IPS-18a (cell line): ENCODE results near the gene FJX1.
A peak's percentile ranks its signal among the peaks of the same experiment; 100 is the strongest.

Experiments
- H3K27ac ChIP-seq: one replicate; pipeline ENCODE4 v1.5.1; 2013; ENCODE audit warnings: low read length
- H3K27me3 ChIP-seq: one replicate; pipeline ENCODE4 v1.6.1; 2013; ENCODE audit warnings: mild to moderate bottlenecking, low read length; ENCODE audit not compliant: control insufficient read depth, insufficient read depth
- H3K36me3 ChIP-seq: one replicate; pipeline ENCODE4 v1.6.1; 2013; ENCODE audit warnings: low read depth, low read length; ENCODE audit not compliant: control insufficient read depth
- H3K4me1 ChIP-seq: one replicate; pipeline ENCODE4 v1.6.1; 2013; ENCODE audit warnings: low read depth, low read length; ENCODE audit not compliant: control insufficient read depth
- H3K4me3 ChIP-seq: one replicate; pipeline ENCODE4 v1.5.1; 2013; ENCODE audit warnings: low read length
- H3K9ac ChIP-seq: one replicate; pipeline ENCODE4 v1.6.1; 2013; ENCODE audit warnings: mild to moderate bottlenecking, low read length, moderate library complexity
- H3K9me3 ChIP-seq: one replicate; pipeline ENCODE4 v1.6.1; 2013; ENCODE audit warnings: low read depth, low read length; ENCODE audit not compliant: control insufficient read depth

Gene FJX1

GRCh38 chr11:35609656-35610055, 8.6 kb upstream of the FJX1 start:
- H3K4me3 ChIP-seq: no peak overlapping the region
- H3K4me1 ChIP-seq: peaks cover 10% of the 10 kb centered on the region
- no peaks in the 10 kb centered on the region for H3K9me3 ChIP-seq
- H3K27me3 ChIP-seq: no peaks in the 10 kb centered on the region
- no peaks in the 10 kb centered on the region for H3K36me3 ChIP-seq
- no peak overlapping the region for H3K9ac ChIP-seq
- H3K27ac ChIP-seq: no peak overlapping the region

- no peak overlapping the region for H3K9ac ChIP-seq
- H3K9me3 ChIP-seq: no peaks in the 10 kb centered on the region
- H3K4me3 ChIP-seq: no peak overlapping the region
- no peaks in the 10 kb centered on the region for H3K36me3 ChIP-seq
- H3K27ac ChIP-seq: no peak overlapping the region
- peaks cover 18% of the 10 kb centered on the region for H3K4me1 ChIP-seq
- H3K27me3 ChIP-seq: no peaks in the 10 kb centered on the region
These were observed 7.6 kb upstream of the FJX1 start for GRCh38 chr11:35610631-35611030.

- no peak overlapping the region for H3K27ac ChIP-seq
- H3K4me1 ChIP-seq: peaks cover 26% of the 10 kb centered on the region
- H3K36me3 ChIP-seq: no peaks in the 10 kb centered on the region
- no peaks in the 10 kb centered on the region for H3K9me3 ChIP-seq
- H3K9ac ChIP-seq: no peak overlapping the region
- H3K4me3 ChIP-seq: no peak overlapping the region
- peaks cover 3% of the 10 kb centered on the region for H3K27me3 ChIP-seq
These were observed 6.5 kb upstream of the FJX1 start for GRCh38 chr11:35611741-35612140.

- Histone ChIP-seq H3K9ac (no peak overlapping the region), H3K27me3 (peaks cover 22% of the 10 kb centered on the region), H3K36me3 (no peaks in the 10 kb centered on the region), H3K4me3 (no peak overlapping the region), H3K4me1 (peaks cover 26% of the 10 kb centered on the region), H3K27ac (no peak overlapping the region), H3K9me3 (no peaks in the 10 kb centered on the region)
These were observed 3.2 kb upstream of the FJX1 start for GRCh38 chr11:35614939-35615569.

- Histone ChIP-seq H3K9me3 (no peaks in the 10 kb centered on the region), H3K4me1 (peaks cover 35% of the 10 kb centered on the region), H3K9ac (no peak overlapping the region), H3K27ac (no peak overlapping the region), H3K4me3 (no peak overlapping the region), H3K36me3 (no peaks in the 10 kb centered on the region), H3K27me3 (peaks cover 27% of the 10 kb centered on the region)
These were observed 2.0 kb upstream of the FJX1 start for GRCh38 chr11:35615921-35616900.

GRCh38 chr11:35617316-35617686, 959 bp upstream of the FJX1 start:
- Histone ChIP-seq H3K9ac (no peak overlapping the region), H3K27me3 (peaks cover 27% of the 10 kb centered on the region), H3K4me1 (peaks cover 46% of the 10 kb centered on the region), H3K4me3 (peak overlapping the region; percentile 59), H3K36me3 (no peaks in the 10 kb centered on the region), H3K27ac (no peak overlapping the region), H3K9me3 (no peaks in the 10 kb centered on the region)

- no peaks in the 10 kb centered on the region for H3K9me3 ChIP-seq
- peak overlapping the region; percentile 84 for H3K9ac ChIP-seq
- peak overlapping the region; percentile 87 for H3K4me3 ChIP-seq
- peaks cover 48% of the 10 kb centered on the region for H3K4me1 ChIP-seq
- H3K27ac ChIP-seq: no peak overlapping the region
- H3K36me3 ChIP-seq: no peaks in the 10 kb centered on the region
- H3K27me3 ChIP-seq: peaks cover 27% of the 10 kb centered on the region
These were observed 346 bp downstream of the FJX1 start for GRCh38 chr11:35618497-35619115.

GRCh38 chr11:35619116-35619854, 1.0 kb downstream of the FJX1 start:
- H3K4me3 ChIP-seq: peak overlapping the region; percentile 87
- H3K27ac ChIP-seq: no peak overlapping the region
- no peaks in the 10 kb centered on the region for H3K36me3 ChIP-seq
- peak overlapping the region; percentile 84 for H3K9ac ChIP-seq
- peaks cover 27% of the 10 kb centered on the region for H3K27me3 ChIP-seq
- H3K4me1 ChIP-seq: peaks cover 48% of the 10 kb centered on the region
- H3K9me3 ChIP-seq: no peaks in the 10 kb centered on the region

GRCh38 chr11:35619855-35620640, 1.8 kb downstream of the FJX1 start:
- no peaks in the 10 kb centered on the region for H3K36me3 ChIP-seq
- H3K4me1 ChIP-seq: peaks cover 45% of the 10 kb centered on the region
- peaks cover 27% of the 10 kb centered on the region for H3K27me3 ChIP-seq
- no peak overlapping the region for H3K27ac ChIP-seq
- H3K9me3 ChIP-seq: no peaks in the 10 kb centered on the region
- H3K9ac ChIP-seq: peak overlapping the region; percentile 84
- H3K4me3 ChIP-seq: peak overlapping the region; percentile 87

- H3K4me1 ChIP-seq: peaks cover 39% of the 10 kb centered on the region
- peaks cover 27% of the 10 kb centered on the region for H3K27me3 ChIP-seq
- no peak overlapping the region for H3K27ac ChIP-seq
- H3K36me3 ChIP-seq: no peaks in the 10 kb centered on the region
- H3K9me3 ChIP-seq: no peaks in the 10 kb centered on the region
- peak overlapping the region; percentile 87 for H3K4me3 ChIP-seq
- peak overlapping the region; percentile 84 for H3K9ac ChIP-seq
These were observed 2.5 kb downstream of the FJX1 start for GRCh38 chr11:35620795-35621194.
